ENCODE results near the gene HOXB2.

DNA sequence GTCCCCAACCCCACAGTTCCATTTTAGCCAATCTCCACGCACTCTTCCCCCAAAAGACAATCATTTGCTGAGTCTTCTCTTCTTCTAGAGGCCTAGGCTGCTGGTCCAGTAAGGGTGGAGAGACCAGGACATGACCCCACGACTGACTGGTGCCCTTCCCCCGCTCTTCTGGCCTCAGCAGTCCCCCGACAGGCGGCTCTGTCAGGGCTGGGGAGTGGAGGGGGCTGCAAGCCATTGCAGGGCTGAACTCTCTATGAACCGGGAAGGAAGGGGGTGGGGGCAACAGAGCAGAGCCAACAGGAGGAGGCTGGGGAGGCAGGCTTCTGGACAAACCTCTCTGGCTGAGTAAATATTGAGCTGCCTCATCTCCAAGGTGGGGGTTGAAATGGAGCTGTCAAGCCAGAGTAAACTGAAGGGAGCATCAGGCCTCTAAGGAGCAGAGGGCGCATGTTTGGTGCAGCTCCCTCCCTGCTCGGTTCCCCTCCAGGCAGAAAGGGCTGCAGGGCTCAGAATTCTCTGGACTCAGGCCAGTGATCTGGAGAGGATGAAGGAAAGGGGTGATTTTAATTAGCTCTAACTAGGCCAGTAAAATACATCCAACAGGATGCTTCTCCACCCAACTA, 22.8 kb downstream of the HOXB2 start:
- TF ChIP-seq, protein P1, sequence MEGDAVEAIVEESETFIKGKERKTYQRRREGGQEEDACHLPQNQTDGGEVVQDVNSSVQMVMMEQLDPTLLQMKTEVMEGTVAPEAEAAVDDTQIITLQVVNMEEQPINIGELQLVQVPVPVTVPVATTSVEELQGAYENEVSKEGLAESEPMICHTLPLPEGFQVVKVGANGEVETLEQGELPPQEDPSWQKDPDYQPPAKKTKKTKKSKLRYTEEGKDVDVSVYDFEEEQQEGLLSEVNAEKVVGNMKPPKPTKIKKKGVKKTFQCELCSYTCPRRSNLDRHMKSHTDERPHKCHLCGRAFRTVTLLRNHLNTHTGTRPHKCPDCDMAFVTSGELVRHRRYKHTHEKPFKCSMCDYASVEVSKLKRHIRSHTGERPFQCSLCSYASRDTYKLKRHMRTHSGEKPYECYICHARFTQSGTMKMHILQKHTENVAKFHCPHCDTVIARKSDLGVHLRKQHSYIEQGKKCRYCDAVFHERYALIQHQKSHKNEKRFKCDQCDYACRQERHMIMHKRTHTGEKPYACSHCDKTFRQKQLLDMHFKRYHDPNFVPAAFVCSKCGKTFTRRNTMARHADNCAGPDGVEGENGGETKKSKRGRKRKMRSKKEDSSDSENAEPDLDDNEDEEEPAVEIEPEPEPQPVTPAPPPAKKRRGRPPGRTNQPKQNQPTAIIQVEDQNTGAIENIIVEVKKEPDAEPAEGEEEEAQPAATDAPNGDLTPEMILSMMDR (IDR thresholded peaks at IDR 0.05): no peak
- TF ChIP-seq ZBTB21 (CRISPR knock-in tag; IDR thresholded peaks at IDR 0.05; ENCODE audit: borderline replicate concordance): no peak
- TF ChIP-seq, protein P2, sequence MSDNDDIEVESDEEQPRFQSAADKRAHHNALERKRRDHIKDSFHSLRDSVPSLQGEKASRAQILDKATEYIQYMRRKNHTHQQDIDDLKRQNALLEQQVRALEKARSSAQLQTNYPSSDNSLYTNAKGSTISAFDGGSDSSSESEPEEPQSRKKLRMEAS (CRISPR knock-in tag; IDR thresholded peaks at IDR 0.05): no peak
- TF ChIP-seq, protein P3, sequence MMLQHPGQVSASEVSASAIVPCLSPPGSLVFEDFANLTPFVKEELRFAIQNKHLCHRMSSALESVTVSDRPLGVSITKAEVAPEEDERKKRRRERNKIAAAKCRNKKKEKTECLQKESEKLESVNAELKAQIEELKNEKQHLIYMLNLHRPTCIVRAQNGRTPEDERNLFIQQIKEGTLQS (CRISPR knock-in tag; conservative IDR thresholded peaks at IDR 0.05): no peak
- TF ChIP-seq ZNF671 (CRISPR knock-in tag; IDR thresholded peaks at IDR 0.05): no peak
- TF ChIP-seq CREB1 (CRISPR knock-in tag; IDR thresholded peaks at IDR 0.05): no peak

Data from WTC11 (cell line).